Adrenal gland (tissue), 12 donors: Measurements from ENCODE around the gene NAP1L4. TPM values are rescaled to one million over a fixed set of nuclear protein-coding genes. Genes with fewer than 3 reads are reported as not detected.

Experiments
- DNase-seq, 7 donors: peaks; one replicate each; pipeline ENCODE4 v3.0.0-alpha.2; 2019 to 2020
- H3K27ac ChIP-seq, 5 donors: fragments of 200-600 bp; sonication (generic) in 4 of 5; 1 replicate in 3 of 5; 2 replicates in 2 of 5; pipeline versions ENCODE4 v1.5.1 to v1.8.0; 2016 to 2020; ENCODE audit warnings: mild to moderate bottlenecking in 1 of 5
- H3K27me3 ChIP-seq: fragments of 200-600 bp; 2 replicates; pipeline ENCODE4 v1.8.0; 2021
- H3K36me3 ChIP-seq, 2 donors: fragments of 200-600 bp; replicated peaks in 1 of 2; 1 replicate in 1 of 2; 2 replicates in 1 of 2; pipeline versions ENCODE4 v1.5.1 to v1.8.0; 2018 to 2022
- H3K4me1 ChIP-seq, 2 donors: fragments of 200-600 bp; replicated peaks in 1 of 2; 1 replicate in 1 of 2; 2 replicates in 1 of 2; pipeline versions ENCODE4 v1.5.1 to v1.8.0; 2018 to 2021
- H3K4me3 ChIP-seq, 4 donors: fragments of 200-600 bp; sonication (generic) in 3 of 4; one replicate each; pipeline ENCODE4 v1.5.1; 2016 to 2018
- H3K9me3 ChIP-seq, 3 donors: fragments of 200-600 bp; sonication (generic) in 1 of 3; replicated peaks in 1 of 3; 1 replicate in 2 of 3; 2 replicates in 1 of 3; pipeline versions ENCODE4 v1.5.1 to v1.8.0; 2016 to 2021
- CTCF ChIP-seq, 6 experiments: fragments of 450-650 bp in 4 of 6; fragments of 200-600 bp in 2 of 6; sonication (generic) in 1 of 6; IDR thresholded peaks; 1 replicate in 5 of 6; 2 replicates in 1 of 6; pipeline versions ENCODE4 v1.5.1 to v1.8.0; 2016 to 2021; ENCODE audit warnings: antibody characterized with exemption in 6 of 6, mild to moderate bottlenecking in 2 of 6, moderate library complexity in 1 of 6
- POLR2A ChIP-seq, 2 donors: fragments of 450-650 bp; IDR thresholded peaks; one replicate each; pipeline ENCODE4 v1.6.1; 2017; ENCODE audit warnings: antibody characterized with exemption in 2 of 2, mild to moderate bottlenecking in 2 of 2, moderate library complexity in 1 of 2
- WGBS, 4 donors: extraction: QIAGEN DNeasy Blood & Tissue Kit in 2 of 4; methylation state at CpG; one replicate each; pipeline versions ENCODE4 v1.1.5 to v1.1.7; 2013 to 2017; 5-methylcytosine and 5-hydroxymethylcytosine counted together
- intact Hi-C, 2 donors: fragments of 100-400 bp; cut with DNase I; formaldehyde crosslinking; loops; one replicate each; pipeline versions ENCODE4 v1.14.1 to v1.15.0; 2022 to 2023
- polyA plus RNA-seq, 3 donors: library from polyadenylated mRNA; stranded (reverse); fragments of 200-250 nt in 2 of 3; fragments of 350-450 nt in 1 of 3; fragmentation: Illumina TruSeq in 1 of 3; extraction: RNeasy Lipid Tissue Mini Kit (QIAGEN cat#74804) in 1 of 3; gene quantifications; one replicate each; pipeline ENCODE4 v1.2.3, GENCODE V29; 2013 to 2014
- total RNA-seq, 9 donors: library from RNA; depleted of rRNA in 4 of 9; stranded (reverse); fragments of >200 nt in 4 of 9; fragments of 120-200 nt in 1 of 9; fragmentation: NEBNext Ultra II Directional in 1 of 9; extraction: Animal tissue kit (Norgen Biotek cat#: 25700) in 1 of 9; gene quantifications; one replicate each; pipeline versions ENCODE4 v1.1.0 to v1.2.4, GENCODE V29; 2013 to 2023
- donor health status: healthy with polysubstance abuse.
- donor health status: Bipolar disorder and iron deficiency.
- donor health status: DM: yes; HTN: yes; CAD: no.
- donor health status: DM: no; HTN: no; CAD: no.
- donor health status: DM: no; HTN: no; CAD: no.
- donor health status: DM: yes; HTN: yes; CAD: no.

Gene NAP1L4
- total and polyA plus RNA-seq, 12 donors = 39.7 to 128 (median 79.9) TPM

GRCh38 chr11:3010521-3011275 lies 18.6 kb upstream of the NAP1L4 start:
- WGBS, 4 donors = 90 to 96% (median 92%) methylated on average over 10 to 13 of the region's 13 CpGs
- intact Hi-C loops = no loop called here
- no peaks in the 10 kb centered on the region for H3K4me1 ChIP-seq
- H3K9me3 ChIP-seq = no peaks in the 10 kb centered on the region
- H3K4me3 ChIP-seq = no peak overlapping the region
- TF ChIP-seq CTCF (IDR thresholded peaks at IDR 0.05) = no peak
- no peak for TF ChIP-seq POLR2A (IDR thresholded peaks at IDR 0.05)
- H3K27ac ChIP-seq = no peak overlapping the region
- no peak for DNase-seq
- H3K36me3 ChIP-seq = peaks cover 0 to 69% of the 10 kb centered on the region in 2 donors
- H3K27me3 ChIP-seq = no peaks in the 10 kb centered on the region

GRCh38 chr11:3010004-3010403 lies 17.9 kb upstream of the NAP1L4 start:
- Histone ChIP-seq H3K27me3 (no peaks in the 10 kb centered on the region), H3K36me3 (peaks cover 0 to 63% of the 10 kb centered on the region in 2 donors), H3K9me3 (no peaks in the 10 kb centered on the region), H3K4me3 (no peak overlapping the region), H3K27ac (no peak overlapping the region), H3K4me1 (no peaks in the 10 kb centered on the region)
- TF ChIP-seq POLR2A (IDR thresholded peaks at IDR 0.05) (no peak), CTCF (IDR thresholded peaks at IDR 0.05) (no peak)
- no peak for DNase-seq
- WGBS, 4 donors = 88 to 94% (median 91%) methylated on average over 5 to 13 of the region's 13 CpGs
- intact Hi-C loops = no loop called here

DNA sequence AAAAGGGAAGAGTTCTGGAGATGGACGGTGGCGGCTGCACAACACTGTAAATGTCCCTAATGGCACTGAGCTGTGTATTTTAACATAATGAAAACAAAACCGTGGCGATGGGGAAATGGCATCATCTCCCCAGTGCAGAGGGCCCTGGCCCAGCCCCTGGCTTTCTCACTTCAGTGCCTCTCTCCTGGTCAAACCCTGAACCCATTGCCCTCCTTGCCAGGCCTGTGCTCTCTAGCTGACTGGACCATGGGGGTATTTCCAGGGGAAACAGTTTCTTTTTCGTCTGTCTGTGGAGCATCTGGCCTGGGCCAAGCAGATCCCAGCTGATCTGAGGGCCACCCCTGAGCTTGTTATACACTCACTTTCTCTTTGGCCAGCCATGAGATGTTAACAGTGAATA lies 17.4 kb upstream of the NAP1L4 start:
- Histone ChIP-seq H3K9me3 (no peaks in the 10 kb centered on the region), H3K36me3 (peaks cover 0 to 62% of the 10 kb centered on the region in 2 donors), H3K27me3 (no peaks in the 10 kb centered on the region), H3K4me1 (no peaks in the 10 kb centered on the region), H3K4me3 (no peak overlapping the region), H3K27ac (no peak overlapping the region)
- DNase-seq = no peak
- intact Hi-C loops = no loop called here
- no peak for TF ChIP-seq POLR2A (IDR thresholded peaks at IDR 0.05)
- TF ChIP-seq CTCF (IDR thresholded peaks at IDR 0.05) = no peak
- WGBS, 4 donors = 71 to 86% (median 80%) methylated on average over 5 of the region's 5 CpGs

DNA sequence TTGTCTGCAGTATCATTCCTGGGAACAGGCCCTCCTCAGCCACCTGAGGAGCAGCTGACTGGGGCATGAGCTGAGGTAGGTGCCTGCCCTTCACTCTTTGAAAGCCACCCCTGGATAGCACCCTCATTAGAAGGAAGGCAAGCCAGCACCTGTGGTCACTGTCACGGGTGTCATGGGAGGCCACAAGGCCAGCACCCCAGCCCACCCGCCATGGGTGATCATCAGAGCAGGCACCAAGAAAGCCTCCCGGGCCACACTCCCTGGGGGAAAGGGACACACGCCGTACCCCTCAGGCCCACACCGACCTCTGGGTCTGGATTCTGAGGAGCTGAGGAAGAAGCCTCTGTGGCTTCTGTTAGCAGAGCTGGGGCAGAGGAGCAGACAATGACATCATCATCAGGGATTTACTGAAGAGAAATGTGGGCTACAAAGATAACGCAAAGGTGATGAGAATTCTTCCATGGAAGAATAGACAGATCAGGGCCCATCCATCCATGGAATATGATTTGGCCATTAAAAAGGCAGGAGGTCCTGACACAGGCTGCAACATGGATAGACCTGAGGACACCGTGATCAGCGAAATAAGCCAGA lies 16.7 kb upstream of the NAP1L4 start:
- WGBS, 4 donors = 93 to 98% (median 96%) methylated on average over 5 to 9 of the region's 9 CpGs
- intact Hi-C loops = no loop called here
- no peak for DNase-seq

More for the DNA sequence above, 16.7 kb upstream of the NAP1L4 start:
- no peaks in the 10 kb centered on the region for H3K27me3 ChIP-seq
- H3K36me3 ChIP-seq = peaks cover 0 to 62% of the 10 kb centered on the region in 2 donors
- H3K9me3 ChIP-seq = no peaks in the 10 kb centered on the region
- H3K27ac ChIP-seq = no peak overlapping the region
- no peaks in the 10 kb centered on the region for H3K4me1 ChIP-seq
- no peak overlapping the region for H3K4me3 ChIP-seq
- TF ChIP-seq POLR2A (IDR thresholded peaks at IDR 0.05) = no peak
- no peak for TF ChIP-seq CTCF (IDR thresholded peaks at IDR 0.05)
